Naive B cell (primary cell): ENCODE results near the gene ZNF292. TPM values are rescaled to one million over a fixed set of nuclear protein-coding genes. Genes with fewer than 3 reads are reported as not detected.
"Not testable (repeated sequence)": the region's sequence is repeated elsewhere in the genome, so short reads cannot be mapped to it uniquely, and the experiment has no call there.

Experiments used
- ATAC-seq, 2 donors: fragments of 150-1000 bp; cut with Tn5 transposase; 2 replicates each; pipeline ENCODE4 v1.10.0; 2021; ENCODE audit warnings: low read depth in 2 of 2, mild to moderate bottlenecking in 2 of 2, moderate library complexity in 2 of 2
- DNase-seq: peaks from one replicate; pipeline ENCODE4 v3.0.0; 2022
- H3K27ac Mint-ChIP-seq, 6 donors: one replicate each; pipeline ENCODE4 v1.8.0; 2020 to 2022; ENCODE audit warnings: mild to moderate bottlenecking in 6 of 6, mixed read lengths in 6 of 6, moderate library complexity in 5 of 6, inconsistent platforms in 2 of 6
- H3K27me3 Mint-ChIP-seq, 3 donors: one replicate each; pipeline ENCODE4 v1.8.0; 2021 to 2022; ENCODE audit warnings: mixed read lengths in 3 of 3, mild to moderate bottlenecking in 1 of 3
- H3K36me3 Mint-ChIP-seq, 2 donors: one replicate each; pipeline ENCODE4 v1.8.0; 2020 to 2022; ENCODE audit warnings: mixed read lengths in 2 of 2, inconsistent platforms in 1 of 2, mild to moderate bottlenecking in 1 of 2
- H3K4me1 Mint-ChIP-seq, 3 donors: one replicate each; pipeline ENCODE4 v1.8.0; 2020 to 2022; ENCODE audit warnings: mixed read lengths in 3 of 3, inconsistent platforms in 1 of 3, mild to moderate bottlenecking in 1 of 3, moderate library complexity in 1 of 3
- H3K4me3 Mint-ChIP-seq, 8 donors: one replicate each; pipeline ENCODE4 v1.8.0; 2020 to 2022; ENCODE audit warnings: mild to moderate bottlenecking in 8 of 8, mixed read lengths in 8 of 8, moderate library complexity in 8 of 8, inconsistent platforms in 2 of 8
- H3K9me3 Mint-ChIP-seq, 7 donors: one replicate each; pipeline ENCODE4 v1.8.0; 2020 to 2022; ENCODE audit warnings: mixed read lengths in 7 of 7, mild to moderate bottlenecking in 5 of 7, inconsistent platforms in 2 of 7, moderate library complexity in 1 of 7
- polyA plus RNA-seq, 6 donors: library from polyadenylated mRNA; unstranded; fragments of 300-500 nt; fragmentation: Illumina TruSeq; gene quantifications; one replicate each; pipeline ENCODE4 v1.2.3, GENCODE V29; 2021; ENCODE audit warnings: low read depth in 6 of 6

The ZNF292 gene
- polyA plus RNA-seq, 6 donors from 2014 or later = 19.4 to 48.9 (median 38.4) TPM

- H3K4me3 Mint-ChIP-seq = no peak overlapping the region
- peak in 1 of 2 donors; percentile 61 for ATAC-seq
- H3K4me1 Mint-ChIP-seq = peaks cover 5 to 13% (median 8%) of the 10 kb centered on the region in 3 donors
- DNase-seq = no peak
- H3K27me3 Mint-ChIP-seq = no peaks in the 10 kb centered on the region
- peaks cover 0 to 17% of the 10 kb centered on the region in 2 donors for H3K36me3 Mint-ChIP-seq
- H3K9me3 Mint-ChIP-seq = peaks cover 0 to 7% (median 3%) of the 10 kb centered on the region in 7 donors
- peak overlapping the region in 1 of 6 donors; percentile 21 for H3K27ac Mint-ChIP-seq
Observed at GRCh38 chr6:87237804-87238203, 82.4 kb downstream of the ZNF292 start.

DNA sequence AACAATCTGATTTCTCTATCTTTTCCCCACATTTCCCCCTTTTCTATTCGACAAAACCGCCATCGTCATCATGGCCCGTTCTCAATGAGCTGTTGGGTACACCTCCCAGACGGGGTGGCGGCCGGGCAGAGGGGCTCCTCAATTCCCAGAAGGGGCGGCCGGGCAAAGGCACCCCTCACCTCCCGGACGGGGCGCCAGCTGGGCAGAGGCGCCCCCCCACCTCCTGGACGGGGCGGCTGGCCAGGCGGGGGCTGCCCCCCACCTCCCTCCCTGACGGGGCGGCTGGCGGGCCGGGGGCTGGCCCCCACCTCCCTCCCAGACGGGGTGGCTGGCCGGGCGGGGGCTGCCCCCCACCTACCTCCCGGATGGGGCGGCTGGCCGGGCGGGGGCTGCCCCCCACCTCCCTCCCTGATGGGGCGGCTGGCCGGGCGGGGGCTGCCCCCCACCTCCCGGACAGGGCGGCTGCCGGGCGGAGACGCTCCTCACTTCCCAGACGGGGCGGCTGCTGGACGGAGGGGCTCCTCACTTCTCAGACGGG, 83.8 kb downstream of the ZNF292 start:
- Mint-ChIP-seq H3K4me1 (peaks cover 5 to 13% (median 5%) of the 10 kb centered on the region in 3 donors), H3K36me3 (peaks cover 0 to 14% of the 10 kb centered on the region in 2 donors)
- DNase-seq, H3K4me3 Mint-ChIP-seq, H3K27me3 Mint-ChIP-seq, H3K27ac Mint-ChIP-seq, ATAC-seq, H3K9me3 Mint-ChIP-seq: not testable (repeated sequence)

DNA sequence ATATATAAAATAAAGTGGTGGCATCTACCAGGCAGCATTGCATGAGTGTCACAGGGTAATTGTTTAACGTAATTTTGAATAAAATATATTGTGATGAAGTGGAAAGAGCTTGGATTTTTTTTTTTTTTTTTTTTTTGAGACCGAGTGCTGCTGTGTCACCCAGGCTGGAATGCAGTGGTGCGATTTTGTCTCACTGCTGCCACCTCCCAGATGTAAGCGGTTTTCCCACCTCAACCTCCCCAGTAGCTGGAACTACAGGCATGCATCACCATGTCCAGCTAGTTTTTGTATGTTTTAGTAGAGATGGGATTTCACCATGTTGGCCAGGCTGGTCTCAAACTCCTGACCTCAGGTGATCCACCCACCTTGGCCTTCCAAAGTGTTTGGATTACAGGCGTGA, 85.9 kb downstream of the ZNF292 start:
- Mint-ChIP-seq H3K4me3 (no peak overlapping the region), H3K27me3 (no peaks in the 10 kb centered on the region), H3K4me1 (peaks cover 0 to 4% (median 0%) of the 10 kb centered on the region in 3 donors), H3K9me3 (peaks cover 0 to 7% (median 3%) of the 10 kb centered on the region in 7 donors), H3K27ac (no peak overlapping the region), H3K36me3 (peaks cover 0 to 8% of the 10 kb centered on the region in 2 donors)
- DNase-seq (no peak), ATAC-seq (no peak)

DNA sequence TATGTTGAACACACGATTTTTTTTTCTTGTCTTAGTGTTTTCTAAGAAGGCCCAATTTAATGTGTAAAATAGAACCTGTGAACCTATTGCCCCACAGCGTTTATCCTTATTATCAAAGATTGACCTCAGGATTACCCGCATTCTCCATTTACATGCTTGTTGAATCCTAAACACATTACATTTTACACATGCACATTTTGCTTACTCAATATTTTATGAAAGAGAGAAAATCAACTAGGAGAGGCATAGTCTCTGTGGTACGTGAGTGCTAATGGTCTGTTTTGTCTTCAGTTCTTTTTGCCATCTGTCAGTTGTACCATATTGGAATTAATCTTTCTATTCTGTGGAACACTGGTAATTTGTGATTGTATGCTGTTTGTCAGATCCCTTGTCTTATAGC, 86.9 kb downstream of the ZNF292 start:
- no peak for ATAC-seq
- DNase-seq = no peak
- Mint-ChIP-seq H3K4me3 (no peak overlapping the region), H3K36me3 (peaks cover 0 to 11% of the 10 kb centered on the region in 2 donors), H3K9me3 (peaks cover 0 to 7% (median 3%) of the 10 kb centered on the region in 7 donors), H3K27ac (no peak overlapping the region), H3K4me1 (peaks cover 0 to 4% (median 0%) of the 10 kb centered on the region in 3 donors), H3K27me3 (no peaks in the 10 kb centered on the region)

DNA sequence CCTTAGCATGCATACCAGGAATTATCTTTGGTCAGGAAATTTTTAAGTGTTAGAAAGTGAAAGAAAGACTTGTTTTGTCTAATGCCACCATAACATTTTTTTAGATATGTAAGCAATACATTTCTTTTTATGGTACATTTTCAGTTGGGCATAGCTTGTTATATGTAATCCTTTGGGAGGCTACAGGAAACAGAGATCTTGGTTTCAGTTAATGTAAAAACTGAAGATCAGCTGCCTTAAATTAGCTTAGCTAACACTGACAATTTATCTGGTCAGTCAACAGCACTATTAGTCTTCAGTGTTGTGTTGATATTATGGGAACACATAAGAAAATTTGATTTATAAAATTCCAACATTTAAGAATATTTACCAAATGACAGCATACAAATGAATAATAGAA, 88.4 kb downstream of the ZNF292 start:
- Mint-ChIP-seq H3K27me3 (no peaks in the 10 kb centered on the region), H3K27ac (peak overlapping the region in 1 of 6 donors; percentile 16), H3K36me3 (peaks cover 0 to 8% of the 10 kb centered on the region in 2 donors), H3K4me3 (no peak overlapping the region), H3K4me1 (peaks cover 0 to 4% (median 0%) of the 10 kb centered on the region in 3 donors), H3K9me3 (peaks cover 0 to 6% (median 0%) of the 10 kb centered on the region in 7 donors)
- no peak for ATAC-seq
- DNase-seq = no peak

GRCh38 chr6:87244380-87244779, 89.0 kb downstream of the ZNF292 start:
- DNase-seq = no peak
- Mint-ChIP-seq H3K36me3 (peaks cover 0 to 8% of the 10 kb centered on the region in 2 donors), H3K4me1 (peaks cover 0 to 4% (median 0%) of the 10 kb centered on the region in 3 donors), H3K9me3 (peaks cover 0 to 6% (median 0%) of the 10 kb centered on the region in 7 donors), H3K4me3 (no peak overlapping the region), H3K27me3 (no peaks in the 10 kb centered on the region), H3K27ac (peak overlapping the region in 3 of 6 donors; percentile 7 to 43 (median 16))
- ATAC-seq = no peak

GRCh38 chr6:87250019-87250418, 94.7 kb downstream of the ZNF292 start:
- H3K9me3 Mint-ChIP-seq = no peaks in the 10 kb centered on the region
- no peak for DNase-seq
- no peak overlapping the region for H3K4me3 Mint-ChIP-seq
- peak overlapping the region in 3 of 6 donors; percentile 7 to 51 (median 42) for H3K27ac Mint-ChIP-seq
- H3K4me1 Mint-ChIP-seq = peaks cover 9 to 24% (median 17%) of the 10 kb centered on the region in 3 donors
- peaks cover 23% of the 10 kb centered on the region in 2 donors for H3K36me3 Mint-ChIP-seq
- no peaks in the 10 kb centered on the region for H3K27me3 Mint-ChIP-seq
- no peak for ATAC-seq

- DNase-seq = no peak
- ATAC-seq = no peak
- H3K9me3 Mint-ChIP-seq = no peaks in the 10 kb centered on the region
- H3K36me3 Mint-ChIP-seq = peaks cover 29 to 34% of the 10 kb centered on the region in 2 donors
- H3K27me3 Mint-ChIP-seq = no peaks in the 10 kb centered on the region
- H3K4me1 Mint-ChIP-seq = peaks cover 9 to 24% (median 19%) of the 10 kb centered on the region in 3 donors
- H3K4me3 Mint-ChIP-seq = no peak overlapping the region
- peak overlapping the region in 3 of 6 donors; percentile 47 to 60 (median 50) for H3K27ac Mint-ChIP-seq
Observed at GRCh38 chr6:87251225-87251624, 95.9 kb downstream of the ZNF292 start.

DNA sequence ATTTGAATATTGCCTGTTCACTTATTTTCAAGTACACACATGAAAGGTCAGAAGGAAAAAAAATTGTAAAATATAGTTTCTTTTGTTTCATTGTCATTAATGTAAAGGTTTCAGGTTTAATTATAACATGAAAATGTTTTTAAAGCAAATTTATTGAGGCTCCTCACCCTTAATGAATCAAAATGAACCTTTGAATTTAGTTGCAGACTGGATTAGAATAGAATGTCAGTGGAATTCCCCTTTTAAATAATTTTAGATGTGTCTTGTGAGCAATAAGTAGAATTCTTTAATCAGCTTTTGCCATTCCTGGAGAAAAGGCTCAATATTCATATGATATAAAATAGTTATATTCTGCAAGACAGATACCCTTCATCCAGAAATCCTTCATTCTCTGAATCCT, 96.4 kb downstream of the ZNF292 start:
- Mint-ChIP-seq H3K36me3 (peaks cover 29 to 39% of the 10 kb centered on the region in 2 donors), H3K27me3 (no peaks in the 10 kb centered on the region), H3K9me3 (no peaks in the 10 kb centered on the region), H3K4me3 (no peak overlapping the region), H3K4me1 (peaks cover 9 to 24% (median 19%) of the 10 kb centered on the region in 3 donors), H3K27ac (peak overlapping the region in 2 of 6 donors; percentile 35 to 37)
- ATAC-seq = no peak
- DNase-seq = no peak

DNA sequence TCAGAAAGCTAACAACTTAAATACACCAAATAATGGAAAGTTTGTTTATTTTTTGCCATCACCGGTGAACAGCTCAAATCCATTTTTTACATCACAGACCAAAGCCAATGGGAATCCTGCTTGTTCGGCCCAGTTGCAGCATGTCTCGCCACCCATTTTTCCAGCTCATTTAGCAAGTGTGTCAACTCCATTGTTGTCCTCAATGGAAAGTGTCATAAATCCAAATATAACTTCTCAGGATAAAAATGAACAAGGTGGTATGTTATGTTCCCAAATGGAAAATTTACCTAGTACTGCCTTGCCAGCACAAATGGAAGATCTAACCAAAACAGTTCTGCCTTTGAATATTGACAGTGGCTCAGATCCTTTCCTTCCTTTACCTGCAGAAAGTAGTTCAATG, 101.7 kb downstream of the ZNF292 start:
- H3K4me1 Mint-ChIP-seq = peaks cover 9 to 34% (median 15%) of the 10 kb centered on the region in 3 donors

GRCh38 chr6:87257565-87257964, 102.2 kb downstream of the ZNF292 start:
- Mint-ChIP-seq H3K4me3 (no peak overlapping the region), H3K36me3 (peaks cover 42 to 55% of the 10 kb centered on the region in 2 donors), H3K9me3 (peaks cover 0 to 5% (median 0%) of the 10 kb centered on the region in 7 donors), H3K27ac (no peak overlapping the region), H3K4me1 (peaks cover 6 to 29% (median 10%) of the 10 kb centered on the region in 3 donors), H3K27me3 (no peaks in the 10 kb centered on the region)
- DNase-seq = no peak
- ATAC-seq = no peak

More for the DNA sequence above, 101.7 kb downstream of the ZNF292 start:
- H3K36me3 Mint-ChIP-seq = peaks cover 48 to 55% of the 10 kb centered on the region in 2 donors
- peak overlapping the region in 1 of 6 donors; percentile 20 for H3K27ac Mint-ChIP-seq
- H3K27me3 Mint-ChIP-seq = no peaks in the 10 kb centered on the region
- ATAC-seq = no peak
- peaks cover 0 to 5% (median 0%) of the 10 kb centered on the region in 7 donors for H3K9me3 Mint-ChIP-seq
- no peak for DNase-seq
- no peak overlapping the region for H3K4me3 Mint-ChIP-seq

DNA sequence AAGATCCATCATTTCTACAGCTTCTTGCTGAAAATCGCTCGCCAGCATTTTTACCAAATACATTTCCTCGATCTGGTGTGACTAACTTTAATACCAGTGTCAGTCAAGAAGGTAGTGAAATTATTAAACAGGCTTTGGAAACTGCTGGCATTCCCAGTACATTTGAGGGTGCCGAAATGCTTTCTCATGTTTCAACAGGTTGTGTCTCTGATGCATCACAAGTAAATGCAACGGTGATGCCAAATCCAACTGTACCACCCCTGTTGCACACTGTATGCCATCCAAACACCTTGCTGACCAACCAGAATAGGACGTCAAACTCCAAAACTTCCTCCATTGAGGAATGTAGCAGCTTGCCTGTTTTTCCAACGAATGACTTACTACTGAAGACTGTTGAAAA, 102.6 kb downstream of the ZNF292 start:
- Mint-ChIP-seq H3K36me3 (peaks cover 41 to 55% of the 10 kb centered on the region in 2 donors), H3K27ac (no peak overlapping the region), H3K9me3 (peaks cover 0 to 5% (median 0%) of the 10 kb centered on the region in 7 donors), H3K4me3 (no peak overlapping the region), H3K4me1 (peaks cover 6 to 29% (median 10%) of the 10 kb centered on the region in 3 donors), H3K27me3 (no peaks in the 10 kb centered on the region)
- no peak for ATAC-seq
- DNase-seq = no peak

DNA sequence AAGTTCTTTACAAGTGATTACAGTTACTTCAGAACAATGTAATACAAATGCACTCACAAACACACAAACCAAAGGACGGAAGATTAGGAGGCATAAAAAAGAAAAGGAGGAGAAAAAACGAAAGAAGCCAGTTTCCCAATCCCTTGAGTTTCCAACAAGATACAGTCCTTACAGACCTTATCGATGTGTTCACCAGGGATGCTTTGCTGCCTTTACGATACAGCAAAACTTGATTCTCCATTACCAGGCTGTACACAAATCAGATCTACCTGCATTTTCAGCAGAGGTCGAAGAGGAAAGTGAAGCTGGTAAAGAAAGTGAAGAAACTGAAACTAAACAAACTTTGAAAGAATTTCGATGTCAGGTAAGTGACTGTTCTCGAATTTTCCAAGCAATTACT, 104.4 kb downstream of the ZNF292 start:
- Mint-ChIP-seq H3K27ac (peak overlapping the region in 2 of 6 donors; percentile 34 to 59), H3K9me3 (peaks cover 0 to 5% (median 0%) of the 10 kb centered on the region in 7 donors), H3K4me3 (peak overlapping the region in 1 of 8 donors; percentile 19), H3K36me3 (peaks cover 27 to 39% of the 10 kb centered on the region in 2 donors), H3K27me3 (no peaks in the 10 kb centered on the region), H3K4me1 (peaks cover 6 to 27% (median 15%) of the 10 kb centered on the region in 3 donors)
- no peak for ATAC-seq
- DNase-seq = no peak

GRCh38 chr6:87261534-87261933, 106.2 kb downstream of the ZNF292 start:
- peak overlapping the region in 1 of 6 donors; percentile 11 for H3K27ac Mint-ChIP-seq
- no peaks in the 10 kb centered on the region for H3K27me3 Mint-ChIP-seq
- no peak overlapping the region for H3K4me3 Mint-ChIP-seq
- H3K9me3 Mint-ChIP-seq = peaks cover 0 to 5% (median 0%) of the 10 kb centered on the region in 7 donors
- H3K36me3 Mint-ChIP-seq = peaks cover 20 to 23% of the 10 kb centered on the region in 2 donors
- DNase-seq (no peak), ATAC-seq (no peak)
- peaks cover 6 to 23% (median 15%) of the 10 kb centered on the region in 3 donors for H3K4me1 Mint-ChIP-seq
